HG02884 (cell line): ENCODE measurements around the gene FLII.

Experiments used
- ATAC-seq: cut with Tn5 transposase; IDR thresholded peaks from one replicate; pipeline ENCODE4 v1.9.1; 2021; ENCODE audit warnings: mild to moderate bottlenecking, moderate library complexity; ENCODE audit not compliant: unreplicated experiment

Gene FLII

DNA sequence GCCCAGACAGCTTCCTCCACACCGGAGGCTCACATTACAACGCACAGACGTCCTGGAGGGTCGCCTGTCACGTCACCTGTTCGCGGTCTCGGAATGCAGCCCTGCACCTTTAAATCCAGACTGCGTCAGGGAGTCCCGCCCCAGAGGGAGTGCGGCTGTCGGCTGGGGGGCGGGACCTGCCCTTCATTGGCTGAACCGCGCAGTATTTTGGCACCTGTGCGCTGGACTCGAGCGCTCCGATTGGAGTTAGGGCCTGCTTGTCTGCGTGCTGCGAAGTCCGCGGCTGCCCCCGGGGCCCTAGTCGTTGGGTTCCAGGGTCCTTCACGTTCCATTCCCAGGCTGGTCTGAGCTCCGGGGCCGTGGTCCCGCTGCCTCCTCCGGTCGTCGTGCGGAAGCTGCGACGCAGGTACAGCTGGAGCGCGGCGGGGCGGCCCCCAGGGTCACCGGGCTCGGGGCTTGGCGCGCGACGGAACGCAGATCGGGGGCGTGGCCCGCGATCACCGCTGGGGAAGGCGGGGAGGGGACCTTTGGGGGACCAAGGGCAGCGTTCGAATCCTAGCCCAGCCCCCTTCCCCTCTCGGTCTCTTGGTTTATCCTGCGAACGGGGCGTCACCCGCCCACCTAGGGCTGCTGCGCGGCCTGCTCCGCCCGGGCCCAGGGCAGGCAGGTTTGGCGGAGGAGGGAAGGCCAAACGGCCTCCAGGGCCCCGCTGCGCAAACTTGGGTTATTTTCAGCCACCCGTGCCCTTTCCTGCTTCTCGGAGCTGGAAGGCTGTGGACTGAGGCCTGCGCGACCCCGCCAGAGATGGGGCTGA, 2.0 kb upstream of the FLII start, which contains the start of gene MIEF2:
Gene MIEF2 (plus strand): TSS at position 331 of the 814 bp plus-strand sequence. CDS start 2,059 bp downstream, outside the sequence.
- ATAC-seq = peak; percentile 61

DNA sequence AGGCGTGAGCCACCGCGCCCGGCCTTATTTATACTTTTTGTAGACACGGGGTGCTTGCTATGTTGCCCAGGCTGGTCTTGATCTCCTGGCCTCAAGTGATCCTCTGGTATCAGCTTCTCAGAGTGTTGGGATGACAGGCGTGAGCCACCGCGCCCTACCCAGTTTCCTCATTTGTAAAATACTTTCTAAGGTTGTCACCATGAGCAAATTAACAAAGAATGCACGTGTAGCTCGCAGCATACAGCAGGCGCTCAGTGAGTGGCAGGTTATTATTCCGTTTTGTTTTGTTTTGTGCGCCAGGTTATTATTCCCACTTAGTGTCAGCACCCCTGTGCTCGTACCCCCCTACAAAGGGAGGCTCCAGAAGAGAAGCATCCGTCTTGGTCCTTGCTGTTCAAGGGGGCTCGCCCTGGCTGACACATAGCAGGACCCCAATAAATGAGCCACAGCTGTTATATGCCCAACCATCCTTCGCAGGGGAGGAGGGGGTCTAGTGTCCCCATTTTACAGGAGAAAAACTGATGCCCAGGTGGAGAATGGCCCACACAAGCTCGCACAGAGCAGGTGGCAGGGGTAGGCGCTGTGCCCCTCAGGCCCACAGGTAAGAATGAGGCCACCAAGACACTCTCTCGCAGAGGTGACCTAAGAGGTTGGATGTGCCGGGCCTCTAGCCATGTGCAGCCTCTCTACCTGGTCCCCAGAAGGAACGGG, 1.2 kb upstream of the FLII start:
- no peak for ATAC-seq

DNA sequence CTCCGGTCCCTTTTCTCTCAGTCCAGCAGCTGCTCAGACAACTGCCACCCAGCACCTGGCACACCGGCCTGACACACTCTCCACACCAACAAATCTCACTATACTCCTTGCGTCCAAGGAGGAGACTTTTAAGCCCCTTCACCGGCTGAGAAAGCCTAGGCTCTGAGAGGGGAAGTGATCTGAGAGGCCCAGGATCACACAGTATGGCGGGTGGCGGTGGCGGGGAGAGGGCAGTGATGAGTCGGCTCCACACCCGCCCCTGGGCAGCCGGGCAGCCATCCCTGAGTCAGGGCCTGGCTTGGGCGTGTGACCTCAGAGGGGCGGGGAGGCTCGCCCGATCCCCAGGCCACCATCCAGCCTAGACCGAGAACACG, 569 bp downstream of the FLII start:
- ATAC-seq = no peak

DNA sequence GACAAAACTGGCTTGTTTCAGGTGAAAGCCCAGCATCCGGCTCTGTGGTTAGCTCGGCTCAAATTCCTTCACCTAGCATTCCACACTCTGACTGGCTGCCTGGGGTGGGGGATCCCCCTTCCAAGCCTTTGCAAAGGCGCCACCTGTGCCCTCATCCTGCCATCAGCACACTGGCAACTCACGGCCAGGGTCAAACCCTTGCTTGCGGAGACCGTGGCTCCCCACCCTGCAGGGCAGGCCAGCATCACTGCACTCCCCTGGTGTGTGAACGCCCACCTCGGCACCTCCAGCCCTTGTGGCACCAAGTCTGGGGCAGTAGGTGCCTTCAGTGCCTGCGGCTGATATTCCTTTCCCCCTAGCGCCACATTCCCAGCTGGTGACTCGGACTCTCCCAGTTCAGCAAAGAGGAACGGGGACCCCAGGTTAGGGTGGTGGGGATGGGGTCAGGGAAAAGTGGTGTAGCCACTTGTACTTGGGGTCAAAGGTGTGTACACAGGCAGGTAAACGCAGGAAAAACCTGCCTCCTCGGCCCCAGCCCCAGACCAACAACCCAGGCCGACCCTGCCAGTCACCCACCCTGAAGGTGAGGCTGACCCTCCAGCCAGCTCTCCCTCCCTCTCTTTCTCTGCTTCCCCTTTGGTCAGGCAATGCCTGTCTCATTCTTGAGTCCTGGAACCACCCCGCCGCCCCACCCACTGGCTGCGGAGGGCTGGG, 1.1 kb downstream of the FLII start:
- ATAC-seq = no peak

DNA sequence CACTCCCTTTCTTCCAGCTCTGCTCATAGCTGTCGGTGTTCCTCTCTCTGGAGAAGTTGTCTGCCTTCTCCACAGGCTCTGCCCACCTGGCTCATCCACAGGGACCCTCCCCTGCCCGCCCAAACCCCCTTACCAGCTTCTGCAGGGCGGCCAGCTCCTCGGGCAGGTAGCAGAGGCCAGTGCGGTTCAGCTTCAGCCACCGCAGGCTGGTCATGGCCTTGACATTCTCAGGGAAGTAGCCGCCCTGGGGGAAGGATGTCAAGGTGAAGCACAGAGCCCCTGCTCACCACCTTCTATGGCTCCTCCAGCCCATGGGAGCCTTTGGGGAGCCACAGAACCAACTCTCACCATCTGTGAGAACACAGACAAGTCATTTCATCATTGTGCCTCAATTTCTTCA, 1.8 kb downstream of the FLII start:
- ATAC-seq = no peak

DNA sequence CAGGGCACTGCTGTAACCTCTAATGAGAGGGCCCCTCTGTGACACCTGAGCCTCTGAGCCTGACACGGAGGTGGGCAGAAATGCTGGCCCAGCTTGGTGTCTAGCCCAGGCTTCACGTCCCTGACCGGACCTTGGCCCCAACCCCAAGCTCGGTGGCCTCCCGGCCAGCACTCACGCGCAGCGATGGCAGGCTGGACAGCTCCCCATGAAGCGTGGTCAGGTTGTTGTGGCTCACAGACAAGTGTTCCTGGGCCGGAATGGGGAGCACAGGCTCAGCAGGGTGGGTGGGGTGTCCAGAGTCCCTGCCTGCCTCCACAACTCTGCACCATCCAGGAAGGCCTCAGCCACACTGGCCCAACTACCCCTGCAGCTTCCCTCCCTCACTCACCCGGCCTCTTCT, 2.2 kb downstream of the FLII start:
- ATAC-seq = no peak

DNA sequence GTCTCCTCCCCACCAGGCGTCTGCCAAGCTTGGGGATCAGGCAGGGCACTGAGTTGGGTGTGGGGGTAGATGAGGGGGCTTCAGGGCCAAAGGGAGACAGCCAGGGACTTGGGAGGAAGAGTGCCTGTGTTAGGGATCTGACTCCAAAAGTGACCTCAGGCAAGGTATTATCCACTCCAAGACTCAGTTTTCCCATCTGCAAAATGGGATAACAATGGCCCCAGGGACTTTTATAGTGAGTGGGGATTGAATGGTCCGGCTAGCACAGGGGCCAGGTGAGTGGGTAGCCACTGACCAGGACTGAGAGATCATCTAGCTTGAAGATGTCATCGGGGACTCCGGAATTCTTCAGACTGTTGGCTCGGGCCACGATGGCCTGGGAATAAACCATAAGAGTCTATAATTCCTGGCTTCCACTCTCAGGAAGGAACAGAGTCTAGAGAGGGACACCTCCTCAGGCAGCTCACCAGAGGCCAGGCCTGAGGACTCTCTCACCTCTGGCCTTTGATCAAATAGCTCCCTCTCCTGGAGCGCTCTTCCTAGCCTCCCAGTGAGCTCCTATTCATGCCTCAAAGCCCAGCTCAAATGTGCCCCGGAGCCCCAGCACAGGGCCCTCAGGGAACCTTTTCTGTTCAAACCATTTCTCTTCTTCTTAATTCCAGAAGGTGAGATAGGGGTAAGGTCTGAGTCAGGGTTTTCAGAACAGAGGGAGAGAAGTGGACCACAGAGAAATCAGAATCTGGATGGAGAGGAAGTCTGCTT, 3.5 kb downstream of the FLII start:
- ATAC-seq = no peak

DNA sequence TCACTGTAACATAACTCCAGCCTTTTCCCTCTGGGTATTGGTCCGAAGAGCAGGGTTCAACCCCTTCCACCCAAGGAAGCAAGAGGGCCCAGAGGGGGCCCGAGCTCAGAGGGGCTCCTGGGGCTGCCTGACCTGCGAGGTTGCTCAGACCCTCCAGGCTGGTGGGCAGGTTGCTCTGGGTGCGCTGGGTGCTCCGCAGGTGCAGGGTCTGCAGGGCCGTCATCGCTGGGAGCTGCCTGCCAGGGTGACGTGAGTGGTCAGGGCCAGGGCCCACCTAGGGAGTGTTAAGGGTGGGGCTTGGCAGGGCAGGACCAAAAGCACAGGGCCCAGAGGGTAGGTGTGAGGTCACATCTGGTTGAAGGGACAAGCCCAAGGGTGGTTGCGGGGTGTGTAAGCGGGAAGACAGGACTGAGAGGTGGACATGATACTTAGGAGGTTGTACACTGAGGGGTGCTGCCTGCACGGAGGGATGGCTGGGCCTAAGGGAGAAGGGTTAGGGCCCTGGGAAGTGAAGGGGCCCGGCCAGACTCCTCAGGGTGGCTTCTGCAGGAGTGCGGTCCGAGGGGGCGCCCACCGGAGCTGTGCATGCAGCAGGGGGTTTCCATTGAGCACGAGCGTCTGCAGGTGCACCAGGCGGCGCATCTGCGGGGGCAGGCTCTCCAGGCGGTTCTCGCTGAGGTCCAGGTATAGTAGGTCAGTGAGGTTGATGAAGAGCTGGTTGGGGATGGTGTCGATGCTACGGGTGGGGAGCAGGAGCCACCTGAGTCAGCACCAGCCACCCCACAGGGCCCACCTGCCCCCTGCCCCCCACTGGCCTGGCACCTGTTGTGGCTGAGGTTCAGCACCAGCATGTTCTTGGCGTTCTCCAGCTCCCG, 4.4 kb downstream of the FLII start:
- no peak for ATAC-seq

DNA sequence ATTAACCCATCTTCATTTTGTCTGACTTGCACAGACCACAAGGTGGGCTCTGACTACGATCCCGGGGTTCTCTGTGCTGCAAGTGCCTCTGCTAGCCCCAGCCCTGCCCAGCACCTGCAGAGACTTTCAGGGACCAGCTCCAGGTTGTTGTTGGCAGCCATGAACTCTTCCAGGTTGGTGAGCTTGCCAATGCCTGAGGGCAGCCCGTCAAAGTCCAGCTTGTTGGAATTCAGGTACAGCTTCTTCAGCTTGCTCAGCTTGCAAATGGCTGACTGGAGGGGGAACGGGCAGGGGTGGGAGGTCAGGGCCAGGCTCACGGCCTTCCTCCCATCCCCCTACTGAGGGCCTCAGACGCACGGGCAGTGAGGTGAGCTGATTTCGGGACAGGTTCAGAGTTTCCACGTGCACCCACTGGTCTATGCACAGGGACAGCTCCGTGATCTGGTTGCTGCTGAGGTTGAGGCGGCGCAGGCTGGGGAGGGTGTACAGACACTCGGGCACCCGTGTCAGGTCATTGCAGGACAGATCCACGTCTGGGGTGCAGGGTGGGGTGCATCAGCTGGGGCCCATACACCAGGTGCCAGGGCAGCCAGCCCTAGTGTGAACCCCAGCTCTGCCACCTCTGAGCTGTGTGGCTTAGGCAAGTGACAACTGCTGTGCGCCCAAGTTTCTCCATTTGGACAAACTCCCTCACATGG, 5.2 kb downstream of the FLII start:
- no peak for ATAC-seq

DNA sequence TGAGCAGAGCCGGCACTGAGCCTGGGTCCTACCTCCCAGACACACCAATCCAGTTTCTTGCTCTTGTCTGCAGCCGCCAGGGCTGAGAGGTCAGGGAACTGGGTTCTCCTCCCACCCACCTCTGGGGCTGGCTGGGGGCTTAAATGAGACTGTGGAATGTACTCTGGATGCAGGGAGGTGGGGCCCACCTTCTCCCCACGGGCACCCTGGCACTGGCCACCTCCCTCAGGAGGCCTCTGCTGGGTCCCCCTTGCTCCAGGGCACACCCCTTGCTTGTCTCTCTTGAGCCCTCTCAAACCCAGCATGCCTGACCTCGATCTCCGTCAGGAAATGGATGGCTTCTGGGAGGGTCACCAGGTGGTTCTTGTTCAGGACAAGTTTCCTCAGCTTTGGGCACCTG, 6.4 kb downstream of the FLII start:
- no peak for ATAC-seq

DNA sequence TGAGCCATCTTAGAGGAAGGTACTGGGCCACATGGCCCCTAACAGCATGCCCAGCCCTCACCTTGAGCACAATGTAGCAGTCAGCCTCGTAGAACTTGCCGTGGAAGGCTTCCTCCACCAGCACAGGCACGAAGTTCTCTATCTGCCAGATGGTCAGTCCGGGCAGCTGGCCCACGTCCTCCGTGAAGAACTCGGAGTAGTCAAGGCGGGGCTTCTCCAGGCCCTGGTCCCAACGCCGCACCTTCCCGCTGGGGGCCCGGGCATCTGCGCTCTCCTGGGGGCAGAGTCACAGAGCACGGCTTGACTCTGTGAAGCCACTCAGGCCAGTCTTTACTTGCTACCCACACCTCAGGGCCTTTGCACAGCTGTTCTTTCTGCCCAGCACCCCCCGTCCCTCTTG, 7.3 kb downstream of the FLII start:
- no peak for ATAC-seq

DNA sequence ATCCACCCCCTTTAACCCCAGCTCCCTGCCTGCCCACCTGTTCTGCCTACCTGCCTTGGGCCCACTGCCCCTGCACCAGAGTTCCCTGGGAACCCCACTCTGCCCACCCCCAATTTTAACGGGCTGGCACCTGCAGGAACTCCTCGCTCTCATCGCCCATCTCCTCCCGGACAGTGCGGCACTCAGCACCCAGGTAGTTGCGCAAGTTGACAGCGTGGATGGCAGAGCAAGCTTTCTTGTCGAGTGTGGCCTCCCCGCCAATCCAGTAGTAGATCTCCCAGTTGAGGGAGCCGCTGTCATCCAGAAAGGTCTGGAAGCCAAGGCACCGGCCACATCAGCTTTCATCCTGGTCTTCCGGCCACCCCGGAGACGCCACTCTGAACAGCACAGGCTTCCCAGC, 7.8 kb downstream of the FLII start:
- no peak for ATAC-seq

DNA sequence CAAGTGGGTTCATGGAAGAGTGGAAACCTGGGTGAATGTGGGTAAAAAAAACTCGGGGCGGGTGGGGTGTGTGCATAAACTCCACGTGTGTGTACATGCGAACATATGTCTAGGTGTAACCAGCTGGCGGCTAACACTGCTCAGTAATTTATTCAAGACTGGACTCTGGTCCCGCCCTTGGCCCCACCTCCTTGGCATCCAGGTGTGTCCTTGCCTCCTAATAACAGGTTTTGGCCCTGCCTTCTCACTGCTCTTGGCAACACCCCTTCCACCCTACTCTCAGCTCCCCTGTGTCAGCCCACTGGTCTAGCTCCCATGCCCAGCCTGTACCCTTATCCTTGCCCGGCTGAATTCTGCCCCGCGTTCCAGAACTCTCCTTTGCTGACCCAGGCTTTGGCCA, 8.3 kb downstream of the FLII start:
- ATAC-seq = no peak

DNA sequence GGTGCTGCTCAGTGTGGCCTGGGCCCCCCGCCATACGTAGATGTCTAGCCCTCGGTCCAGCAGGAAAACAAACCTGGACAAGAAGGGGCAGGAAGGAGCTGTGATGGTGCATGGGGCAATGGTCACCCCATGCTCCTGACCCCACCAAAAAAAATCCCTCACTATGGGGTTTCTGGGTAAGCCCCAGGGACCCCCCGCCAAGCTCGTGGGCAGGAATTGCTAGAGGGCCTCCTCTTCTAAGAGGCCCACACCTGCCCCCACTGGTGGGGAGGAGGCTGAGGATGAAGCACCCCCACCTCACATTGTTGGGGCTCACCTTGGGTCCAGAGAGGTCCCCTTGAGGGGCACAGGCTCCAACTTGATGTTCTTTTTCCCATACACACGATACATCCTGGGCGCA, 9.7 kb downstream of the FLII start:
- ATAC-seq = no peak

DNA sequence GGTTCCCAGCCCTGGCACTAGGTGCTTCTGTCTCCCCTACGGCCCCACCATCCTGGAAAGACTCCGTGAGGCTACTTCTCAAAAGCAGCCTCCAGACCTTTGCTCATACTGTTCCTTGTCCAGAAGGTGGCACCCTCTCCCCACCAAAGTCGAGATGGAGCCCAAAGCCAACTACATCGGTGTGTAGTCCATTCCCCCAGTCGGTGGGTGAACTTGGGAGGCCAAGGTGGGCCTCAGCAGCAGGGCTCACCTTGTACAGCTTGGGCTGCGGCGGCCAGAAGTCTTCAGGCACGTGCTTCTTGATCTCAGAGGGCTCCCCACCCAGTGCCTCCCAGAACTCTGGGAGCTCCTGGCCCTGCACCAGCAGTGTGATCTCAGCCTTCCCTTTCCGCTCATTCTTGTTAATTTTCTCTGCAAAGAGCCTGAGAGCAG, 10.2 kb downstream of the FLII start:
- no peak for ATAC-seq

DNA sequence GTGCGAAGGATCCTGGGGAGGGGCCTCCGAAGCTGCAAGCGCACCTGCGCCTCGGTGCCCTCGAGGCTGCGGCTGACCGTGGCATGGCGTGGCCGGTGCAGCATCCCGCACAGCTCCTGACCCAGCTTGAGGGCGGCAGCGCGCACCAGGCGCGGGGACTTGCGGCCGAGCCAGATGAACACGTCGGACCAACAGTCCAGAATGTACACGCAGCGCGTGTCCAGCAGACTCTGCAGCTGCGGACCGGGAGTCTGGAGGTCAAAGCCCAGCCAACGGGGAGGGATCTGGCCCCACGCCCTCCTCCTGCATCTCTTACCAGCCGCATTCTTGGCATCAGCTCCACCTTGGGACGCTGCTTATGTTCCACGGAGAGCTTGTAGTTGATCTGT, 10.9 kb downstream of the FLII start:
- ATAC-seq = no peak

DNA sequence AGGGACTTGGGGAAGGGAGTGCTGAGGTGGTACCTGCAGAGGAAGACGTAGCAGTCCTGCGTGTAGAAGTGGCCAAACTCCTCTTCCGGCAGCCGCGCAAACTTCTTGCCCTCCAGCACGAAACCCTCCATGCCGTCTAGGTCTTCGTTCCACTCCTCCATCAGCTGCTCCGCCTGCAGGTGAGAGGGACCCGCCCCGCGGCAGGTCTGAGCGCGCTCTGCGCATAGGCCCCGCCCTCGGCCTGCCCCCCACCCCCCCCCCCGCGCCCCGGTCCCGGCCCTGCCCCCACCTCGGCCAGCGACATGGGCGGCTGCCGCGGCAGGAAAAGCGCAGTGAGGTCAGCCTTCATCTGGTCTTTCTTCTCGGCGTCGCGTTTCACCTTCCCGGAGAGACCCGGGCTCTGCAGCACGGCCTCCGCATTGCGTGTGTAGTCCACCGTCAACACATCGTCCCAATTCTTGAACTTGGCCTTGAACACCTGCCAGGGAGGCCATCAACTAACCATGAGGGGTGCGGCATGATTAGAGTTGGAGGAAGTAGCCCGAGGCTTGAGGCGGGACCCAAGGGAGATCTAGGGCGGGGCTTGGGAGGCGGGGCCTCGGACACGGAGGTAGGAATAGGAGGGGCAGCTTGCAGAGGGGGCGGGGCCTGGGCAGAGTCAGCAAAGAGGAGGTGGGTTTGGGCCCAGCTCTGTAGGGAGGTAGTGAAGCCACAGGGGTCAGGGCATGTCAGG, 11.5 kb downstream of the FLII start:
- ATAC-seq = no peak

DNA sequence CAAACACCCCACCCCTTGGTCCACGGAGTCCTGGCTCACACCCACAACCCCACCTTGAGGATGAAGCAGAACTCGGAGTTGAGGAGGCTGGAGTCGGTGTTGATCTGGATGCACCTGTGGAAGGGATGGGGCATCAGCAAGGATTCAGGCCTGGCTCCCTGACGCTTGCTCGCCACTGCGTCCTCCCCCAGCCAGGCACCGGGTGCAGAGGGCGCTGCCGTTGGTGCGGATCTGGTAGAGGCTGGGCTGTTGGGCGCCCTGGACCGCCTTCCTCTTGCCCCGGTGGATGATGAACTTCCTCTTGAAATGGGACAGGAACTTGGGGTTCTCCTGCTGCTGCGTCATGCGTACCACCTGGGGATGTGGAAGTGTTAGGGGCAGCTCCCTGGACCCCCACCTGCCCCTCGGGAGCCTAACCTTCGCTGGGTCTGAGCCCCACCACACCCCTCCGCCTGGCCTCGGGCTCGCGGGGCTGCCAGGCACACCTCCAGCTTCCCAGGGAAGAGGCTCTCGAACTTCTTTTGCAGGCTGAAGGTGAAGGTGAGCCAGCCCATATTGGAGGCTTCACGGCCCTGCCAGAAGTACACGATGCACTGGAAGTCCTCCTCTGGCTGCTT, 12.3 kb downstream of the FLII start:
- no peak for ATAC-seq
